Adrenal gland (tissue), 12 donors: ENCODE data around the gene C1QTNF1. TPM values are rescaled to one million over a fixed set of nuclear protein-coding genes. Genes with fewer than 3 reads are reported as not detected.

ENCODE experiments used
- DNase-seq, 7 donors: peaks; one replicate each; pipeline ENCODE4 v3.0.0-alpha.2; 2019 to 2020
- H3K27ac ChIP-seq, 5 donors: fragments of 200-600 bp; sonication (generic) in 4 of 5; 1 replicate in 3 of 5; 2 replicates in 2 of 5; pipeline versions ENCODE4 v1.5.1 to v1.8.0; 2016 to 2020; ENCODE audit warnings: mild to moderate bottlenecking in 1 of 5
- H3K27me3 ChIP-seq: fragments of 200-600 bp; 2 replicates; pipeline ENCODE4 v1.8.0; 2021
- H3K36me3 ChIP-seq, 2 donors: fragments of 200-600 bp; replicated peaks in 1 of 2; 1 replicate in 1 of 2; 2 replicates in 1 of 2; pipeline versions ENCODE4 v1.5.1 to v1.8.0; 2018 to 2022
- H3K4me1 ChIP-seq, 2 donors: fragments of 200-600 bp; replicated peaks in 1 of 2; 1 replicate in 1 of 2; 2 replicates in 1 of 2; pipeline versions ENCODE4 v1.5.1 to v1.8.0; 2018 to 2021
- H3K4me3 ChIP-seq, 4 donors: fragments of 200-600 bp; sonication (generic) in 3 of 4; one replicate each; pipeline ENCODE4 v1.5.1; 2016 to 2018
- H3K9me3 ChIP-seq, 3 donors: fragments of 200-600 bp; sonication (generic) in 1 of 3; replicated peaks in 1 of 3; 1 replicate in 2 of 3; 2 replicates in 1 of 3; pipeline versions ENCODE4 v1.5.1 to v1.8.0; 2016 to 2021
- CTCF ChIP-seq, 6 experiments: fragments of 450-650 bp in 4 of 6; fragments of 200-600 bp in 2 of 6; sonication (generic) in 1 of 6; IDR thresholded peaks; 1 replicate in 5 of 6; 2 replicates in 1 of 6; pipeline versions ENCODE4 v1.5.1 to v1.8.0; 2016 to 2021; ENCODE audit warnings: antibody characterized with exemption in 6 of 6, mild to moderate bottlenecking in 2 of 6, moderate library complexity in 1 of 6
- POLR2A ChIP-seq, 2 donors: fragments of 450-650 bp; IDR thresholded peaks; one replicate each; pipeline ENCODE4 v1.6.1; 2017; ENCODE audit warnings: antibody characterized with exemption in 2 of 2, mild to moderate bottlenecking in 2 of 2, moderate library complexity in 1 of 2
- WGBS, 4 donors: extraction: QIAGEN DNeasy Blood & Tissue Kit in 2 of 4; methylation state at CpG; one replicate each; pipeline versions ENCODE4 v1.1.5 to v1.1.7; 2013 to 2017; 5-methylcytosine and 5-hydroxymethylcytosine counted together
- intact Hi-C, 2 donors: fragments of 100-400 bp; cut with DNase I; formaldehyde crosslinking; loops; one replicate each; pipeline versions ENCODE4 v1.14.1 to v1.15.0; 2022 to 2023
- polyA plus RNA-seq, 3 donors: library from polyadenylated mRNA; stranded (reverse); fragments of 200-250 nt in 2 of 3; fragments of 350-450 nt in 1 of 3; fragmentation: Illumina TruSeq in 1 of 3; extraction: RNeasy Lipid Tissue Mini Kit (QIAGEN cat#74804) in 1 of 3; gene quantifications; one replicate each; pipeline ENCODE4 v1.2.3, GENCODE V29; 2013 to 2014
- total RNA-seq, 9 donors: library from RNA; depleted of rRNA in 4 of 9; stranded (reverse); fragments of >200 nt in 4 of 9; fragments of 120-200 nt in 1 of 9; fragmentation: NEBNext Ultra II Directional in 1 of 9; extraction: Animal tissue kit (Norgen Biotek cat#: 25700) in 1 of 9; gene quantifications; one replicate each; pipeline versions ENCODE4 v1.1.0 to v1.2.4, GENCODE V29; 2013 to 2023
- donor health status: healthy with polysubstance abuse.
- donor health status: Bipolar disorder and iron deficiency.
- donor health status: DM: yes; HTN: yes; CAD: no.
- donor health status: DM: no; HTN: no; CAD: no.
- donor health status: DM: no; HTN: no; CAD: no.
- donor health status: DM: yes; HTN: yes; CAD: no.

The C1QTNF1 gene
- total and polyA plus RNA-seq, 12 donors = 17.2 to 175 (median 120) TPM

- Histone ChIP-seq H3K4me3 (no peak overlapping the region), H3K27me3 (no peaks in the 10 kb centered on the region), H3K9me3 (no peaks in the 10 kb centered on the region), H3K36me3 (peaks cover 0 to 20% of the 10 kb centered on the region in 2 donors), H3K4me1 (peaks cover 24 to 43% of the 10 kb centered on the region in 2 donors), H3K27ac (no peak overlapping the region)
- WGBS, 4 donors = 75 to 87% (median 84%) methylated on average over 19 to 20 of the region's 20 CpGs
- intact Hi-C loops = no loop called here
- peak in 4 of 7 donors; percentile 8 to 49 (median 16) for DNase-seq
- TF ChIP-seq CTCF (IDR thresholded peaks at IDR 0.05) = no peak
- no peak for TF ChIP-seq POLR2A (IDR thresholded peaks at IDR 0.05)
These were observed 21.0 kb upstream of the C1QTNF1 start for GRCh38 chr17:79002796-79003593.

- Histone ChIP-seq H3K36me3 (peaks cover 0 to 12% of the 10 kb centered on the region in 2 donors), H3K27me3 (no peaks in the 10 kb centered on the region), H3K27ac (no peak overlapping the region), H3K9me3 (no peaks in the 10 kb centered on the region), H3K4me1 (peaks cover 22 to 43% of the 10 kb centered on the region in 2 donors), H3K4me3 (no peak overlapping the region)
- intact Hi-C loops = no loop called here
- peak in 2 of 7 donors; percentile 11 to 16 for DNase-seq
- TF ChIP-seq CTCF (IDR thresholded peaks at IDR 0.05) (no peak), POLR2A (IDR thresholded peaks at IDR 0.05) (no peak)
- 81 to 92% (median 83%) methylated on average over 2 to 3 of the region's 3 CpGs; no CpG with 5 or more reads in 1 of the 4 donors for WGBS, 4 donors
These were observed 20.1 kb upstream of the C1QTNF1 start for GRCh38 chr17:79003661-79004411.

GRCh38 chr17:79005063-79005861 is 18.7 kb upstream of the C1QTNF1 start:
- 51 to 57% (median 55%) methylated on average over 10 to 12 of the region's 12 CpGs for WGBS, 4 donors
- Histone ChIP-seq H3K27ac (peak overlapping the region in 2 of 5 donors; percentile 2 to 34), H3K9me3 (no peaks in the 10 kb centered on the region), H3K27me3 (no peaks in the 10 kb centered on the region), H3K4me3 (no peak overlapping the region), H3K4me1 (peaks cover 23 to 38% of the 10 kb centered on the region in 2 donors), H3K36me3 (no peaks in the 10 kb centered on the region)
- no peak for TF ChIP-seq CTCF (IDR thresholded peaks at IDR 0.05)
- TF ChIP-seq POLR2A (IDR thresholded peaks at IDR 0.05) = no peak
- DNase-seq = peak in 5 of 7 donors; percentile 17 to 55 (median 33)
- intact Hi-C loops = no loop called here
